NCI-H2171 (cell line): Measurements from ENCODE around the gene RABAC1.

Experiments
- DNase-seq: peaks from one replicate; lab custom pipeline; 2025; lab: John Stamatoyannopoulos, UW

Gene RABAC1

DNA sequence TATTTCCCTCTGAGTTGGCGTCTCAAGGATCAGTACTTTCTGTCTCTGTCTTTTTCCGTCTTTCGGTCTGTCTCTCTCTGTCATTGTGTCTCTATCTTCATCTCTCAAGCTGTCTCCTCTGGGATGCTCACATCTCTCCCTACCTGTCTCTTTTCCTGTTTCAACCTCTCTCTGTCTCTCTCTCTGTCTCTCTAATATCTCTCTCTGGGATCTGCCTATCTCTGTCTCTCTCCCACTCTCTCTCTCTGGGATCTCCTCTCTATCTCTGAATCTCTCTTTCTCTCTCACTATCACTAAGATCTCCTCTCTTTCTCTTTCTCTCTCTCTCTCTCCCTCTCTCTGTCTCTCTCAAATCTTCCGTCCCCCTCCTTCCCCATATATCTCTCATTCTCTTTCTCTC, 30.9 kb upstream of the RABAC1 start:
- no peak for DNase-seq

DNA sequence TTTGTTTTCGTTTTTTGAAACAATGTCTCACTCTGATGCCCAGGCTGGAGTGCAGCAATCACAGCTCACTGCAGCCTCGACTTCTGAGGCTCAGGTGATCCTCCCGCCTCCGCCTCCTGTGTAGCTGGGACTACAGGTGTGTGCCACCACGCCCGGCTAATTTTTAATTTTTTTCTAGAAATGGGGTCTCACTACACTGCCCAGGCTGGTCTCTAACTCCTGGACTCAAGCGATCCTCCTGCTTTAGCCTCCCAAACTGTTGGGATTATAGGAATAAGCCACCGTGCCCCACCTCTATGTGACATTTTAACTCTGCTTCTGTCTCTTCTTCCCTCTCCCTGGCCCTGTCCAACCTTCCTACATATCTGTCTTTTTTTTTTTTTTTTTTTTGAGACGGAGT, 29.8 kb upstream of the RABAC1 start:
- DNase-seq: no peak

DNA sequence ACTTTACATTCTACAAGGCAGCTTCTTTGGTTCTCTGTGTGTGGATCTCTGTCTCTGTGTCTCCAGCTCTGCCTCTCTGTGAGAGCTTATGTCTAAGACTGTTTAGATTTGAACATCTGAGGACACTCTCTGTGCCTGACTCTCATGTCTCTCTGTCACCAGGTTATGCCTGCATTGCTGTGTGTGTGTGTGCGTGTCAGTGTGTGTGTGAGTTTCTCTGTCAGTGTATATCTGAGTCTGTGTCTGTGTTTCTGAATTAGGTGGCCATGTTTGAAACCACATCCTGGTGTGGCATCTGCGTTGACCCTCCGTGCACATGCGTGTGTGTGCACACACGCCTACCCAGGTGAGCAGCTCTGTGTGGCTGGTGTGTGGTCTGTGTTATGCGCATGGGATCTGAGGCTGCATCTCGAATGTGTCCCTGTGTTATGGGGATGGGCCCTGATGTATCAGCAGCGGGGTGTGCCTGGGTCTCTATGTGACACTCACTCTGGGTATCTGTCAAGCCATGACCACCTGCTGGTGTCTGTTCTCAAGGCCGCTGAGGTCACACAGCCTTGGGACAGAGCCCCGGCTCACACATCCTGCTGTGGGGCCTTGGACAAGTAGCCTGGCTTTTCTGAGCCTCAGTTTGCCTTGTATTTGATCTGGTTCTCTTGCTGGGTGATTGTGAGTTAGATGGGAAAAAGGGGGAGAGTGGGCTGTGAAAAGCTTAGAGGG, 28.2 kb upstream of the RABAC1 start:
- no peak for DNase-seq

DNA sequence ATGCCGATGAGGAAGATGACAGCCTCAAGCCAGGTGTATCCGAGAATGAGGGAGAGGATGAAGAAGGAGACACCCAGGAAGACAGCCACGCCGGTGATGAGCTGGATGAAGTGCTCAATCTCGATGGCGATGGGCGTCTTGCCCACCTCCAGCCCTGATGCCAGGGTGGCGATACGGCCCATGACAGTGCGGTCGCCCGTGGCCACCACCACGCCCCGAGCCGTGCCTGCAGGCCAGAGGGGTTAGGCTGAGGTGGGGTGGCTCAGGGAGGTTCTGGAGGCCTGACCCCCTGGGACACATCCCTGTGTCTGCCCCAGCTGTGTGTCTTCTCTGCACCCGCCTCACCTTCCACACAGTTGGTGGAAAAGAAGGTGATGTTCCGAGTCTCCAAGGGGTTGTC, 25.8 kb upstream of the RABAC1 start:
- DNase-seq: no peak

DNA sequence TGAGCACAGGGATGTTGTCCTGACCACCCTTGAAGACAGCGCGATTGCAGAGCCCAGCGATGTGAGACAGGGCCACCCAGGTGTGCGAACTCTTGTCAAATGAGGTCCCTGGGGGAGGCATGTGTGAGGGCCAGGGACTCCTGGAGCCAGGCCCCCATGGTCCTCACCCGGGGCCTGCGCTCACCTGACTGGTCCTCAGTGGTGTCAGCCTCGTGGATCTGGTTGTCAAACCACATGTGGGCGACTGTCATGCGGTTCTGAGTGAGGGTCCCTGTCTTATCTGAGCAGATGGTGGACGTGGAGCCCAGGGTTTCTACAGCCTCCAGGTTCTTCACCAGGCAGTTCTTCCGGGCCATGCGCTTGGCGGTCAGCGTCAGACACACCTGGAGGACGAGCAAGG, 22.6 kb upstream of the RABAC1 start:
- no peak for DNase-seq

DNA sequence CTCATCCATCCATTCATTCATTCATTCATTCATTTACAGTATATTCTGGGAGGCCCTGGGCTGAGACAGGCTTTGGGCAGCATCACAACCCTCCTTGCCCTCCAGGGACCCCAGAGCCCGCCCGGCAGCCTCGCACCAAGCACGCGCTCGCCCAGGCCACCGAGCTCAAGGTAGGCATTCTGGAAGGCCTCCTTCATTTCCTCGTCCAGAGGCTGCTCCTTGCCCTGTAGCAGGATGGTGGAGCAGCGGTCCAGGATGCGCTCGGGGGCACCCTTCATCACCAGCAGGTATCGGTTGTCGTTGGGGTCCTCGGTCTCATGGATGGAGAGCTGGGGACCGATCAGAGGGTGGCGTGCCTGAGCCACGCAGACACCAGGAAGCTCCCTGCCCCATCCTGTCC, 19.3 kb upstream of the RABAC1 start:
- DNase-seq: no peak

DNA sequence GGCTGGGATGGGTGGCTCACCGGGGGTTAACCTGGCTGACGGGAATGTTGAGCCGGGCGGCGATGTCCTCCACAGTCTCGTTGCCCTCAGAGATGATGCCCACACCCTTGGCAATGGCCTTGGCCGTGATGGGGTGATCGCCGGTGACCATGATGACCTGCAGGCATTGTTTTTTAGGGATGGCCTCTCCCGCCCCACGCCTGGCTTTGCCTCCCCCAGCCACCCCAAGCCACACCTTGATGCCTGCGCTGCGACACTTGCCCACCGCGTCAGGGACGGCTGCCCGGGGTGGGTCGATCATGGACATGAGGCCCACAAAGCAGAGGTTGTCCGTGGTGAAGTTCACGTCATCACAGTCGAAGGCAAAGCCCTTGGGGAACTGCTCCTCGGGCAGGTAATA, 18.8 kb upstream of the RABAC1 start:
- DNase-seq: no peak

DNA sequence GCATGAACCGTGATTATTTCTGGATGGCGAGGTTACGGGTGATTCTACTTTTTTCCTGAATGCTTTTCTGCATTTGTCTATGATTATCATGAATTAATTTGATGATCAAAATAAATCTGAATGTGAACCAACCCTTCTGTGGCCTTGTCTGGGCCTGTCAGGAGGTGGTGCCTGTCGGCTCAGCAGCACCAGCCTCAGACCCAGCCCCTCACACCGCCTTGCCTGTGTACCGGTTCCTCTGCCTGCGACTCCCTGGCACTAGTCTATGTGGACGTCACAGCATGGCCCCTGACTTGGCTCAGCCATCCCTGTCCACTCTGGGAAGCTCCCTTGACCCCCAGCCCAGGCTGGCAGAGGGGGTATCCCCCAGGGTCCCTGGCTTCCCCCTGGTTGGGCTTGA, 15.5 kb upstream of the RABAC1 start:
- no peak for DNase-seq

DNA sequence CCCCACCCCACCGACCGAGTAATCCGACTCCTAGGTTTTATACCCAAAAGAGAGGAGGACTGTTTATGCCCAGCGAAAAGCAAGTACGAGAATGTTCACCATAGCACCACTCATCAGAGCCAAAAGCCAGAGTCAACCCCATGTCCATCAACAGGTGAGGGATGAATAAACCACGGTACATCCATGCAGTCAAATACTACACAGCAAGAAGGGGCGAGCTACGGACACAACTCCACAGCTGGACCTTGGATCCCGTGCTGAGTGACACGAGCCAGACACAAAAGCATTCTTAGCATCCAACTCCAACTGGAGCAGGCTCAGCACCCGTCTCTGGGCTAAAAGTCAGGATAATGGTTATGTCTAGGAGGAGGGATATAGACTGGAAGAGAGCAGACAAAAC, 12.2 kb upstream of the RABAC1 start:
- no peak for DNase-seq

DNA sequence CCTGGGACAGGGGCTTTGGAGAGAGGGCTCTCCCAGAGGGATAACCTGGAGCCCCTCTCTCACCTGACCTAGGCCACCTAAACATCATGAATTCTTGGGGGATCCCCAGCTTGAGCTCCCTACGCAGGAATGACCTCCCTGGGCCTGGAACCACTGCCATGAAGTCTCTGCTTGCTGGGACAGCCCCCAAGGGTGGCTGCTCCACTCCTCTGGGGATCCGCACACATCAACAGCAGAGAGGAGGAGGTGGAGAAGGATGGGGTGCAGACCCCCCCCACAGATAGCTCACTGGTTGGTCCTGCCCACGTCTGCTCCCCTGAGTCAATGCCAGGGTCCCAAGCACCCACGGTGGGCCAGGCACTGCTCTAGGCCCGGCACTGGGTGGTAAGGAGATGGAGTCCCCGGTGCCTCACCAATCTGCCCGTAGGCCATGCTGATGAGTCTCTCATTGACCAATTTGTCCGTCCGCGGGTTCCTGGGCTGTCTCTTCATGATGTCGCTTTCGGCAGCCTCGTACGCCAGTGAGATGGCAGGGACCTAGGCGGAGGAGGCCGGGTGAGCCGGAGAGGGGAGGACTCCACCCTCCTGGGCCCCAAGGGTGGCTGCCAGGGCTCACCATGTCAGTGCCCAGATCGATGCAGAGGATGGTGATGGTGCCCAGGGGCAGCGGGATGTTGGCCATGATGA, 10.8 kb upstream of the RABAC1 start:
- DNase-seq: no peak

DNA sequence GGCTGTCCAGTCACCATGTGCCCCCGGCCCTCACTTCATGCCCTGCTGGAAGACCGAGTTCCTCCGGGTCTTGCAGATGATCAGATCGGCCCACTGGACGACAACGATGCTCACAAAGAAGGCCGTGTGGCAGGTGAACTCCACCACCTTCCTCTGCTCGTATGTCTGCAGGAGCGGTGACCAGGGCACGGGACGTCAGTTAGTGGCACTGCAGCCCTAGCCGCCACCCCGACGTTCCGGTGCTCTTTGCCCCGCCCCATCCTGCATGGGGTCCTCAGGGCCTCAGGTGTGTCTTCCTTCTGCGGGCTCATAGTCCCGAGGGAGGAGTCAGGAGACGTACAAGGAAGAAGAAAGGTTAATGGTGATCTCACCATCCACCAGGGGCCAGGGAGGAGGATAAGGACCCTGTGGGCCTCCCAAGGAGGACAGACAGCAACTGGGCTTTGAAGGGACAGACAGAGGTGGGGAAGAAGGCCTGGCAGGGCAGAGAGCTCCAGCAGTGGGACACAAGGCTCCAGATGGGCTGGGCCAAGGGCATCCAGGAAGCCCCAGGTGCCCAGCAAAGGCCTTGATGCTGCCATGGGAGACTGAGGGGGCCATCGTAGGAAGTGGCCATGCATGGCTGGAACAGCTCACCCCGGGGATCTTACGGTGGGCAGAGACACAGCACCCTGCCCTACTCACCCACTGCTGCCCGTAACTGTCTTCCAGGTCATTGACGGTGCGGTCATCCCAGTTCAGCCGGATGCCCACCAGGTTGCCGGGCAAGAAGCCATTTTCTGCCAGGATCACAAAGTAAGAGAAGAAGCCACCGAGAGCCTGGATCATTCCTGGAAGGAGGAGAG, 9.9 kb upstream of the RABAC1 start:
- DNase-seq: no peak

DNA sequence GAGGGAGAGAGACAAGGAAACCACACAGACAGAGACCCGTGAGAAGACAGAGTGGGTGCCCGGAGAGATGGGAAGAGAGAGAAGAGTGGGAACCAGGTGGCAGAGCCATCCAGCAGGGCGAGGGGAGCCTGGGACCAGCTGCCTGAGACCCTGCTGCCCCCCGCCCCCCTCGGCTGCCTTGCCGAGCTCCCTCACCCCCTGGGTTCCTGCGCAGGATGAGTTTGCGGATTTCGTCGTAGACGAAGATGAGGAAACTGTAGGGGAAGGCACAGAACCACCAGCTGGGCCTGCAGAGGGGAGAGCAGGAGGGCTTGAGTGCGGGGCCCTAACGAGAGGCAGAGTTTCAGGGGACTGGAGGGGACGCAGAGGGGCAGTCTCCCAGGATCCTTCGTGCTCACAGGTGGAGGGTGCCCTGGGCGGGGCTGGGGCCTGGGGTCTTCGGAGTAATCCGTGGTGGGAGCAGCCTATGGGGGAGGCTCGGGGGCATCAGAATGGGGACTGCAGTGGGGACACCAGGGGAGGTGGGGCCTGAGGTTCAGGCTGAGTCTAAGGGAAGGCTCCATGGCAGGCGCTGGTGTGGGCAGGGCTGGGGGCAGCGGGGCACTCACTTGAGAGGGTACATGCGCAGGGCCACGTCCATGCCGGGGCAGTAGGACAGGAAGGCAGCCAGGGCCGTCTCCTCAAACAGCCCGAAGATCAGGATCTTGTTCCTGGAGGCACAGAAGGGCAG, 8.1 kb upstream of the RABAC1 start:
- DNase-seq: no peak

DNA sequence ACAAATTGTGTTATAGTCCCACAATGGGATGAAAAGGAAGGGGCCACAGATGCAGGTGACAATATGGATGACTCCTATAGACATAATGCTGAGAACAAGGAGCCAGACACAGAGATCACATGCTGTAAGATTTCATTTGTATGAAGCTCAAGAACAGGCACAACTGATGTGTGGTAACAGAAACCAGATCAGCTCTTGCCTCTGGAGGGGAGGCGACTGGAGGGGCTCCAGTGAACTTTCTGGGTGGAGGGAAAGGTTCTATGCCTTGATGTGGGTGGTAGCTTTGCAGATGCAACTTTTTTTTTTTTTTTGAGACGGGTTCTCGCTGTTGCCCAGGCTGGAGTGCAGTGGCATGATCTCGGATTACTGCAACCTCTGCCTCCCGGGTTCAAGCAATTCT, 6.0 kb upstream of the RABAC1 start:
- DNase-seq: no peak

DNA sequence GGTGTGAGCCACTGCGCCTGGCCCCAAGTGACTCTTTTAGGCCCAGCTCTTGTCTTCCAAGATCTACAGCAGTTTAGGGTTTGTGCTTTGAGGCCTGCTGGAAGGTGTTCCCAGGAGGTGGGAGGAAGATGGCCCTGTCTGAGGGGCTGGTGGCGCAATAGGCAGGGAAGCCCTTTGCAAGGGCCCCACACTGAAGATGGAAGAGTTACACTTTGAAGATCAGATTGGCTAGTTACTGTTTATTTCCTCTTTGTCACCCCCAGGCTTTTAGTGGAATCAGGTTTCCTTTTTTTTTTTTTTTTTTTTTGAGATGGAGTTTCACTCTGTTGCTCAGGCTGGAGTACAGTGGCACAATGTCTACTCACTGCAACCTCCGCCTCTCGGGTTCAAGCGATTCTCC, 1.9 kb upstream of the RABAC1 start:
- DNase-seq: no peak

DNA sequence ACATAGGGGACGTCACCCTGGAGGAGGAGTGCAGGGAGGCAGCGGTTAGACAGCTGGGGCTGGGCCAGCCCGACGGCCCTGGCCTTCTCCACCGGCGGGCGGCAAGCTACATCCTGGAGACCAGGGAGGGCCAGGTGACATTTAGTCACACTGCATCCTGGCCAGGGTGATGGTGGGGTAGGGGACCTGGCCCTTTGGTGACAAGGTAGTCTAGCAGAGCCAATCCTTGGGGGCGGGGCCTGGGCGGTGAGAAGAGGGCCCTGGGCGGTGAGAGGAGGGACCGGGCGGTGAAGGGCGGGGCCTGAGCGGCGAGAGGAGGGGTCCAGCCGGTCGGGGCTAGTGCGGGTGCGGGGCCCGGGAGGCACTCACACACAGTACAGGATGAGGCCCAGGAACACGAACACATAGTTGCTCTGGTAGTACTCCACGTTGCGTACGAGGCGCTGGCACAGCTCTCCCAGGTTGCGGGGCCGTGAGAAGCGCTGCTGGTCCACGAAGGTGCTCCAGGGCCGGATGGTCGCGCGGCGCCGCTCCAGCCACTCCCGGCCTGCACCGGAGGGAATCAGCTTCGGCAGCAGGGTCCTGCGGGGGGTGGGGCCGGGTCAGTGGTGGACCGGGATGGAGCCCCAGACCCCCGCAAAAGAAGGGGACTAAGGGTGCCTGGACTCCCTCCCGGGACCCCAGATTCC, 610 bp downstream of the RABAC1 start:
- DNase-seq: peak; percentile 44

DNA sequence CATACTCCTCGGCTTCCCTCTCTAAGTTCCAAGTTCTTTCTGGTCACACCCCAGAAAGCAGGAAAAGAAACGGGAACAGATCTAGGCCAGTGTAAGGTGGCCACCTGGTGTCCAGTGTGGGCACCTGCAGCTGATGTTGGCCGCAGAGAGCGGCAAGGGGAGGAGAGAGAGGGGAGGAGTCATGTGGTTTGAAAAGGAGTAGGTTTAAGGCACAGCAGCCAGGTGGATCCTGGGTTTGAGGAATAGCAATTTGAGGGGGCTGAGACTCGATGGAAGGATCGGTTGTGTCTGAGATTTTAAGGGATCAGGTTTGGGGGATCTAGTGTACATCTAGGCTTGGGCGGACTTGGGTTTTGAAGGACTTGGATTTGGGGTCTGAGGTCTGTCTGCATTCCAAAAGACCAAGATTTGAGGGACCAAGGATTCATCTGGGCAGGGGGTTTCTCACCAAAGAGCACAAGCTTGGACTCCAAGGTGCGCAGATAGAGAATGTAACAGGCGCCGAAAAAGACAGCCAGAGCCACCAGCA, 1.2 kb downstream of the RABAC1 start:
- peak; percentile 38 for DNase-seq

DNA sequence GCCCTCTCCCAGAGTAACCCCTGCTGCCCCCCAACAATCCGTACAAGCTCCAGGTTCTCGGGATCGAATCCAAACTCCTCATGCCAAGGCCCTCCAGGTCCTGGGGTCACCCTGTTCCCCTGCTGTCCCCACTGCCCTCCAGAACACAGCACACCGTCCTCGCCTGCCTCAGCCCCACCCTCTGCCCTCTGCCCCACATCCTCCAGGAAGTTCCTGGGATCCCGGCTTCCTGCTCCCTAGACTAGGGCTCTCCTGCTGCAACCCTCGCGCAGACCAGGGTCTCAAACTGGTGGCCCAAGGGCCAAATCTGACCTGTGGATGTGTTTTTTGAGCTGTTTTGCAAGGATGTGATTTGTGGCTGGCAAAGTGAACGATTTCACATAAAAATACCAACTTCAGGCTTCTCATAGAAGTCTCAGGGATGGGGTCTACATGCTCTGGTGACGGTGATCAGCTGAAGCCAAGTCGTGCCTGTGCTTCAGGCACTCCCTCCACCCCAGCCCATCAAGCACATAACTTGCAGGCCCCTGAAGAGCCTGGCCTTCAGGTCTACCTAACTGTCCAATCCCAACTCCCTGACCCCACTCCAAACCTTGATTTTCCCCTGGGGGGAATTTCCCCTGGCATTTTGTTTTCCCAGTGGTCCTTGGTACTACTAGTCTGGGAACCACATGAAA, 1.8 kb downstream of the RABAC1 start:
- no peak for DNase-seq

DNA sequence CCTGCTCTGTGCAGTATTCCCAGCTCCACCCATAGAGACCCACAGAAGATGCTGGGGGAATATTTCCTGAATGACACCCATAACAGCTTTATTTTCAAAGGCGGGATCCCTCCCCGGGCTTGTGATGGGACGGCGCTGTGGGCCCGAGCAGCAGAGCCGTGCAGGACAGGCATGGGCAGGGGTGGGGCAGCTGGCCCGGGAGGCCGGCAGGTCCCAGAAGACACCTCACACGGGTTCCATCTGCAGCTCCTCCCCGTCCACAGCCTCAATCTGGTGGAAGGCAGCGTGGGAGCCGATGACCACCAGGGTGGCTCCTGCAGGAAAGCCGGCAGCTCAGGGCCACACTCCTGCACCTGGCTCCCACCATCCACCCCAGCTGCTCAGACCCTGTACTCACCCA, 2.5 kb downstream of the RABAC1 start:
- DNase-seq: no peak

DNA sequence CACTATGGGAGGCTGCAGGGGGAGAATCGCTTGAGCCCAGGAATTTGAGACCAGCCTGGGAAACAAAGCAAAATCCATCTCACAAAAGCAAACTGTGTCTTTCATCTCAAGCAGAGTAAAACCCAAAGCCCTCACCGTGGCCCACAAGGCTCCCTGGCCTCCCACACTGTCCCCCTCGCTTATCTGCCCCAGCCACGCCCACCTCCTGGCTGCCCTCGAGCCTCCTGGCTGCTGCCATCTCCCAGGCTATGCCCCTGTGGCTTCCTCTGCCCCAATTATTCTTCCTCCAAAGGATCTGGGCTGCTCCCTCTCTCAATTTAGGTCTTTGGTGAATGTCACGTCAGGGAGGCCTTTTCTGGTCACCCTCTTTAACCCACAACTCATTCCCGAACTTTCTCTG, 3.6 kb downstream of the RABAC1 start:
- no peak for DNase-seq

DNA sequence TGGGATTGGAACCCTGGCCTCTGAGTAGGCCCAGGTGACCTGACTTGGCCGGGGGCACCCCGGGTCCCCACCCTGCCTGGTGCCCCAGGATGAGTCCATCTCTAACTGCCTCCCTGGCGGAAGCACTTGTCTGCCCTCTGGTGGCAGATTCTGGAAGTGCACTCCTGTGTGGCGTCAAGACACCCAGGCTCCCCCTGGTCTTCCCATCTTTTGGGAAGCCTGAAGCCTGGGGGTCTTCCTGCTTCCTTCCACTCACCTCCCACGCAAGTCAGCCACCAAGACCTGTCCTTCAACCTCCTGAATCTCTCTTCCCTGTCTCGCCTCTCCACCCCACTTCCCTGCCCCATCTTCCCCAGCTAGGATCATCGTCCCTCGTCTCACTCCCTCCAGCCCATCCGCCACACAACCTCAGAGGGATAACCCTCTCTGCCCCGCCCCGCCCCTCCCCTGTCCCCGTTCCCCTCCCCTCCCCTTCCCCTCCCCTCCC, 7.4 kb downstream of the RABAC1 start:
- DNase-seq: peak; percentile 43

DNA sequence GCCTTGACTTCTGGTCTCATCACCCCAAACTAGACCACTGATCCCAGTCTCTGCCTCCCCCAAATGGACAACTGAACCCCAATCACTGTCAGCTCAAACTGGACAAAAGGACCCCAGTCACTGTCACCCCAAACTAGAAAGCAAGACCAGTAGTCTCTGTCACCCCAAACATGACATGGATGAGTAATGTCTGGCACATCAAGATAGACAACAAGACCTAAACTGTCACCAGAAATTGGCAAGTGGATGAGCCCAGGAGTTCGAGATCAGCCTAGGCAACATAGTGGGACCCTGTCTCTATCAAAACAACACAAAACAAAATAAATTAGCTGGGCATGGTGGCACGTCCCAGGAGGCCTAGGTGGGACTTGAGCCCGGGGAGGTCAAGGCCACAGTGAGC, 12.0 kb downstream of the RABAC1 start:
- no peak for DNase-seq
